ENCODE data around the gene CDKN2C.

GRCh38 chr1:50970509-50970887 lies 453 bp downstream of the CDKN2C start:
- TF ChIP-seq POLR2A (IDR thresholded peaks at IDR 0.05; ENCODE audit: low read depth, low read length): no peak
- TF ChIP-seq SPI1 (IDR thresholded peaks at IDR 0.05; ENCODE audit: low read depth, low read length): no peak
- TF ChIP-seq PAX5 (IDR thresholded peaks at IDR 0.05; ENCODE audit: insufficient read depth, low read length, severe bottlenecking): no peak

All from GM12891 (cell line).